ENCODE data around the gene KL.
A peak's percentile ranks its signal among the peaks of the same experiment; 100 is the strongest.

Gene KL

DNA sequence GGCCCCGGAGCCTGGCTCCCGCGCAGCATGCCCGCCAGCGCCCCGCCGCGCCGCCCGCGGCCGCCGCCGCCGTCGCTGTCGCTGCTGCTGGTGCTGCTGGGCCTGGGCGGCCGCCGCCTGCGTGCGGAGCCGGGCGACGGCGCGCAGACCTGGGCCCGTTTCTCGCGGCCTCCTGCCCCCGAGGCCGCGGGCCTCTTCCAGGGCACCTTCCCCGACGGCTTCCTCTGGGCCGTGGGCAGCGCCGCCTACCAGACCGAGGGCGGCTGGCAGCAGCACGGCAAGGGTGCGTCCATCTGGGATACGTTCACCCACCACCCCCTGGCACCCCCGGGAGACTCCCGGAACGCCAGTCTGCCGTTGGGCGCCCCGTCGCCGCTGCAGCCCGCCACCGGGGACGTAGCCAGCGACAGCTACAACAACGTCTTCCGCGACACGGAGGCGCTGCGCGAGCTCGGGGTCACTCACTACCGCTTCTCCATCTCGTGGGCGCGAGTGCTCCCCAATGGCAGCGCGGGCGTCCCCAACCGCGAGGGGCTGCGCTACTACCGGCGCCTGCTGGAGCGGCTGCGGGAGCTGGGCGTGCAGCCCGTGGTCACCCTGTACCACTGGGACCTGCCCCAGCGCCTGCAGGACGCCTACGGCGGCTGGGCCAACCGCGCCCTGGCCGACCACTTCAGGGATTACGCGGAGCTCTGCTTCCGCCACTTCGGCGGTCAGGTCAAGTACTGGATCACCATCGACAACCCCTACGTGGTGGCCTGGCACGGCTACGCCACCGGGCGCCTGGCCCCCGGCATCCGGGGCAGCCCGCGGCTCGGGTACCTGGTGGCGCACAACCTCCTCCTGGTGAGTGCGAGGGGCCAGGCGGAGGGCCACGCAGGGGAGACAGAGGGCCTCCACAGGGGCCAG lies at the start of gene KL:
KL (plus strand) TSS at position 10 of the 909 bp plus-strand sequence; CDS start at position 28, 18 bp downstream.
- peak; percentile 2 for DNase-seq

DNA sequence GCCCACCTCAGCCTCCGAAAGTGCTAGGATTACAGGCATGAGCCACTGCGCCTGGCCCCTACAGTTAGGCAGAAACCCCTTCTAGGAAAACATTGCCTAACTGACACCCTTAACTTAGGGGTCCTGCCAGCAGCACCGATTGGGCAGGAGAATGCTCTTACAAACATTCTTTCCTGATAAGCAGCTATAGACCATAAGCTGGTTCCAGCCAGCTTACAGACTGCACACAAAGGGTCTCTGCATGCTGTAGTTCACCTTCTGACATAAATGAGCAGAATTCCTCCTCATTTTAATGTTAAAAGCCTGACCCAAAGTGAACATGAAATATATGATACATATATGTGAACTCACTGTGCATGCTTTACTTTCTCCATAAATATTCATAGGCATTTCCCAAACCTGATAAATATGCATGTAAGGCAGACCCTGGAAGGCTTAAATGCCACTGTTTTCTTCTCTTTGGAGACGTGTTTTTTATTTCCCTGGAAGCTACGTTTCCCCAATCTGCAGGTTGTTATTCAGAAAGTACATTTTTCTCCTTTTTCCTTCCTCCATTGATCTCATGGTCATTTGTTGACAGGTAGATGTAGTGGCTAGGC lies 48.5 kb upstream of the KL start:
- no peak for DNase-seq

- no peak for DNase-seq
These were observed 47.9 kb upstream of the KL start for GRCh38 chr13:32968316-32968715.

GRCh38 chr13:32968793-32969192 lies 47.4 kb upstream of the KL start:
- no peak for DNase-seq

GRCh38 chr13:32969516-32969941 lies 46.7 kb upstream of the KL start:
- no peak for DNase-seq

GRCh38 chr13:32976056-32976805 lies 40.0 kb upstream of the KL start:
- DNase-seq, result no peak

DNA sequence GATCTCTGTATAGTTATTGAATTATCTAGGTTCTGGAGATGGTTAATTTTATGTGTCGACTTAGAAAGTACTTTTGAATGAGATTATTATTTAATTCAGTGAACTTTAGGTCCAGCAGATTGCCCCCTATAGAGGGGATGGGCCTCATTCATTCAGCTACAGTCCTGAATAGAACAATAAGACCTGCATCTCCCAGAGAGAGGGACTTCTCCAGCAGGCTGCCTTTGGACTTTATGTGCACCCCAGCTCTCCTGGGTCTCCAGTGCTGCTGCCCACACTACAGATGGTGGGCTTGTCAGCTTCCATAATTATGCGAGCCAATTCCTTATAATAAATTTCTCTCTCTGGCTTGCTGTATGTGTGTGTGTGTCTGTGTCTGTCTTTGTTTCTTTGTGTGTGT lies 39.3 kb upstream of the KL start:
- DNase-seq, result no peak

DNA sequence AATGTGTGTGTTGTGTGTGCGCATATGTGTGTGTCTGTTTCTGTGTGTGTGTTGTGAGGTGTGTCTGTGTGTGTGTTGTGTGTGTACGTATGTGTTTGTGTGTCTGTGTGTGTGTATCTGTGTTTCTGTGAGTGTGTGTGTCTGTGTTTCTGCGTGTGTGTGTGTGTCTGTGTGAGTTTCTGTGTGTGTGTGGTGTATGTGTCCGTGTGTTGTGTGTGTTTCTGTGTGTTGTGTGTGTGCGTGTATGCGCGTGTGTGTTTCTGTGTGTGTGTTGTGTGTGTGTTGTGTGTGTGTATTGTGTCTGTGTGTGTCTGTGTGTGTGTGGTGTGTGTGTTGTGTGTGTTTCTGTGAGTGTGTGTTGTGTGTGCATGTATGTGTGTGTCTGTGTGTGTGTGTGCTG lies 38.9 kb upstream of the KL start:
- no peak for DNase-seq

- DNase-seq, result no peak
These were observed 37.9 kb upstream of the KL start for GRCh38 chr13:32978278-32978677.

DNA sequence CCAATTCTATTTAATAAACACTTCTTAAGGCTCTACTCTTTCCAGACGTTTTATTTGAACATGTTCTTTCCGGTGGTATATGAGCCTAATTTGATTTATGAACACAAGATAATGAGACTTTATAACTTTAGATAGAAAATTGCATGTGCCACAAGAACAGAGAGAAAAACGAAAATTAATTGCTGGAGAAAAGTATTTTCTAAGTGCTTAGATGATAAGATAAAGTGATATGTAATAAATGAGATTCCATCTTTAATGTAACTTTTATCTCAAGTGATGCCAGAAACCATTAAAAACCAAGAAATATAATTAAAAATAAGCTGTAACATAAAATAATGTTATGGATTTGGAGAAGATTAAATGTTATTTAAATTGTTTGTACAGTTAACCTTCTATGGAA lies 33.2 kb upstream of the KL start:
- no peak for DNase-seq

GRCh38 chr13:32984857-32985626 lies 31.2 kb upstream of the KL start:
- DNase-seq, result no peak

GRCh38 chr13:32986552-32986951 lies 29.7 kb upstream of the KL start:
- DNase-seq, result no peak

DNA sequence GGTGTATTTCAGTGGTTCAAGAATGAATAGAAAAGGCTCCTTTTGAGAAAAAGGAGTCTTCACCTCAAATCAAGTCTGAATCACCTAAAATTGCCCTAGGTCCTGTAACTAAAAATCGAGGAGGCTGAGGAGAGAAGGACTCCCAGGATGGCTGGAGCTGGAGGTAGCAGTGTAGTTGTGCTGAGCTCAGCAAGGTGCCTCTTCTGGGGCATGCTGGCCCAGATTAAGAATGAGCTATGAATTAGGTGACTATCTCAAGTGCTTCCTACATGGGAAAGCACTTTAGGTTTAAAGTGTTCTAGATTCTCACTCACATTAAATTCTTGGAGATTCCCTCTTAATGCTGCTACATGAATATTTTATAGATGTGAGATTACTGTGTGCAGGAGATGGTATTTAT lies 28.8 kb upstream of the KL start:
- no peak for DNase-seq

DNA sequence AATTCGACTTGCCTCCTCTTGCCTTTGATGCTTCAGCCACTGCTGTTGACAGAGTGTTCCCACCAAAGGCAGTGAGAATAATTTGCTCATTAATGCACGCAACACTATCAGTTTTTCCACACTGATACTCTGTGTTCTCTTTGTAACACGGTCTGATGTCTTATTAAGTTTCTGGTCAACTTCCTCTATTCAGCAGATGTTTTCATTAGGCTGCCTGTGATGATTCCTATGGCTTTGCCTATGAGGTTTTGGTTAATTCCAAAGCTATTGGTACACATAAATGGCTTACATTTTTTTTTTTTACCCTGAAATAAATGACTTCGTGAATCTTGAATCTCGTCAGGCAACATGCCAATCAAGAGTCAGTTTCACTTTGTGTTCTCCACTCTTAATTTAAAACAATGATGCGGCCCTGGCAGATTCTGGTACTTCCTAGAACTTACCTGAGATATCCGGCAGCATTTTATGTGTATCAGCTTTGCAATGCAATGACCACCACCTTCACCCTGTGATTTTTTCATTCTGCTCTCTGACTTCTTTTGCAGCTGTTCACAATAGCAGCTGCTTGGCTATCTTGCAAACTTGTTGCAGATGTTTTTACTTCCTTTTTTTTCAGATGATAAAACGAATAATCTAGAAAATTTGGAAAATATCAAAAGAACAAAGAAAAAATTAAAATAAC lies 27.5 kb upstream of the KL start:
- no peak for DNase-seq

GRCh38 chr13:32989290-32989667 lies 26.9 kb upstream of the KL start:
- no peak for DNase-seq

- no peak for DNase-seq
These were observed 26.3 kb upstream of the KL start for GRCh38 chr13:32989942-32990341.

DNA sequence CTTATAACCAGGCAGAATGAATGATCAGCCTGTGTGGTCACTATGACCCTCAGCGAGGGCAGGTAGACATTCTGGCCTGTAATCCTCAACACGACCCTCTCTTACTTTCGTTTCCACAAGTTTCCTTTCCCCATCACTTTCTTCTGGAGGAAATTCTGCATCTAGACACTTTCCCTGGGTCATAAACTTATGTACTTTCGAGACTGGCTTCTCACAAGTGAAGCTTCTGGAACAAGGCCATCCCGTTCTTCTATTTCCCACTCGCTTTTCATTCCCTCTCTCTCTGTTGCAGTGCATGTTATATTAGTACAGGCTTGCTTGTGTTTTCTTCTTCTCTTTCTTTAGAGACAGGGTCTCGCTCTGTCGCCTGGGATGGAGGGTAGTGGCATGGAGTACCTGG lies 23.1 kb upstream of the KL start:
- no peak for DNase-seq

- DNase-seq, result no peak
These were observed 18.8 kb upstream of the KL start for GRCh38 chr13:32997399-32997798.

- DNase-seq, result no peak
These were observed 17.3 kb upstream of the KL start for GRCh38 chr13:32998966-32999365.

DNA sequence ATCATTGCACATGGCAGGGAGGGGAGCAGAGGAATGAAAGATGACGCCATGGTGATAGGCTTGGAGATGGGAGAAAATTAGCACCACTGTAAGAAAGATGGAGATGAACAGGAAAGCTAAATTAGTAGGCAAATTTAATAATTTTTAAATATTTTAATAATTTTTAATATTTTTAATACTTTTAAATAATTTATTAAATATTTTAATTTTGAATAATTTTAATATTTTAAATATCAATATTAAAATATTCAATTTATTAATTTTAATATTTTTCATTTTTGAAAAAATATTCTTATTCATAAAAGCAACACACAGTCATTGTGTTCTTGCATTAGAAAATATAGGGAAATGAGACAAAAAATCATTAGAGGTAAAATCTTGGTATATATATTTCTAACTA lies 15.9 kb upstream of the KL start:
- no peak for DNase-seq

DNA sequence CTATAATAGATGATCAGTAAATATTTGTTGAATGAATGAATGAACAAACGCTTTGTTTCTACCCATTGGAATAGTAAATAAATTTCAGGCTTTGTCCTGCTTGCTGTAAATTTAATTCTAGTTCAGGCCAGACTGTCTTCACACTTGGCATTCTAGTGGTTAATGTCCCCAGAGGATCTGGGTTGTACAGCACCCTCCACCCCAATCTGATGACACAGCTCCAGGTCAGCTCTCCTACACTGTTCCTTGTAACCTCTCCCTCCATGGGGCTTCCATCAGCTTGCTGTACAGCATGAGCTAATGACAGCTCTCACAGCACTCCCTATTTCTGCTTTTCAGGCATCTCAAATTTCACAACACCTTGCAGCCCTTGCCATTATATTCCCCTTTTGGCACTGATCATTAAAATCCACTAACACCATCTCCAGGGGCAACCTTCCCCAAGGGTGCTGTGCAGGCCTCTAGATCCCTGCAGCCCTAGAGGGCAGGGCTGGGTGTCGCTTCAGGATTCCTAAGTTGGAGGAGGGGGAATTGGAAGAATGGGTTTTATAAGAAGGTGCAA lies 12.7 kb upstream of the KL start:
- DNase-seq, result no peak

- no peak for DNase-seq
These were observed 11.7 kb upstream of the KL start for GRCh38 chr13:33004511-33004910.

Data from CD4-positive, alpha-beta T cell treated with Interleukin-21 for 1 hour (primary cell).